ELF-1 (cell line): ENCODE measurements around the gene TINAGL1.
A peak's percentile ranks its signal among the peaks of the same experiment; 100 is the strongest.

Experiments
- DNase-seq: peaks from one replicate; pipeline ENCODE4 v3.0.0-alpha.2; 2016; ENCODE audit warnings: low read depth, low spot score

Gene TINAGL1

GRCh38 chr1:31567956-31568570 is 8.3 kb upstream of the TINAGL1 start:
- no peak for DNase-seq

- no peak for DNase-seq
These were observed 7.3 kb upstream of the TINAGL1 start for GRCh38 chr1:31568895-31569595.

- DNase-seq, result no peak
These were observed 6.6 kb upstream of the TINAGL1 start for GRCh38 chr1:31569596-31570173.

GRCh38 chr1:31570228-31570627 is 6.1 kb upstream of the TINAGL1 start:
- DNase-seq, result no peak

GRCh38 chr1:31570906-31571305 is 5.4 kb upstream of the TINAGL1 start:
- no peak for DNase-seq

GRCh38 chr1:31571340-31572295 is 4.7 kb upstream of the TINAGL1 start:
- no peak for DNase-seq

GRCh38 chr1:31572323-31573104 is 3.8 kb upstream of the TINAGL1 start:
- no peak for DNase-seq

GRCh38 chr1:31573261-31573660 is 3.1 kb upstream of the TINAGL1 start:
- DNase-seq, result no peak

GRCh38 chr1:31574749-31575368 is 1.5 kb upstream of the TINAGL1 start:
- DNase-seq, result no peak

- peak; percentile 75 for DNase-seq
These were observed 760 bp upstream of the TINAGL1 start for GRCh38 chr1:31575369-31576140.

GRCh38 chr1:31576743-31577455 is 584 bp downstream of the TINAGL1 start:
- no peak for DNase-seq

- DNase-seq, result no peak
These were observed 1.3 kb downstream of the TINAGL1 start for GRCh38 chr1:31577515-31578192.

- no peak for DNase-seq
These were observed 3.1 kb downstream of the TINAGL1 start for GRCh38 chr1:31579374-31579773.

- no peak for DNase-seq
These were observed 4.2 kb downstream of the TINAGL1 start for GRCh38 chr1:31580513-31580870.

GRCh38 chr1:31580891-31581603 is 4.7 kb downstream of the TINAGL1 start:
- DNase-seq, result no peak

GRCh38 chr1:31581821-31582810 is 5.8 kb downstream of the TINAGL1 start:
- no peak for DNase-seq
